GM18499 (cell line): ENCODE data around the gene CFAP52.
"Not testable (repeated sequence)": the region's sequence is repeated elsewhere in the genome, so short reads cannot be mapped to it uniquely, and the experiment has no call there.

Experiments
- ATAC-seq: cut with Tn5 transposase; IDR thresholded peaks from one replicate; pipeline ENCODE4 v1.9.1; 2021; ENCODE audit warnings: moderate number of reproducible peaks; ENCODE audit not compliant: insufficient read depth, unreplicated experiment

The CFAP52 gene

GRCh38 chr17:9644910-9645751, 68.7 kb downstream of the CFAP52 start, which contains the start of gene USP43:
USP43 (plus strand) TSS chr17:9645517; CDS start chr17:9645633, 116 bp downstream.
- no peak for ATAC-seq

GRCh38 chr17:9645851-9646545, 69.6 kb downstream of the CFAP52 start:
- ATAC-seq = no peak

- no peak for ATAC-seq
Observed at GRCh38 chr17:9646546-9646885, 70.1 kb downstream of the CFAP52 start.

GRCh38 chr17:9647014-9647413, 70.6 kb downstream of the CFAP52 start:
- ATAC-seq = no peak

GRCh38 chr17:9648521-9649110, 72.2 kb downstream of the CFAP52 start:
- ATAC-seq = no peak

- ATAC-seq = no peak
Observed at GRCh38 chr17:9658593-9659211, 82.3 kb downstream of the CFAP52 start.

GRCh38 chr17:9661027-9661426, 84.6 kb downstream of the CFAP52 start:
- ATAC-seq = no peak

GRCh38 chr17:9663511-9663910, 87.1 kb downstream of the CFAP52 start:
- not testable (repeated sequence) for ATAC-seq

GRCh38 chr17:9666461-9667050, 90.1 kb downstream of the CFAP52 start:
- no peak for ATAC-seq

GRCh38 chr17:9668517-9668916, 92.1 kb downstream of the CFAP52 start:
- no peak for ATAC-seq

- ATAC-seq = no peak
Observed at GRCh38 chr17:9669551-9670008, 93.1 kb downstream of the CFAP52 start.

GRCh38 chr17:9670596-9670995, 94.2 kb downstream of the CFAP52 start:
- ATAC-seq = no peak

- ATAC-seq = no peak
Observed at GRCh38 chr17:9671559-9671958, 95.1 kb downstream of the CFAP52 start.

GRCh38 chr17:9672266-9672665, 95.8 kb downstream of the CFAP52 start:
- ATAC-seq = no peak

- no peak for ATAC-seq
Observed at GRCh38 chr17:9672691-9673090, 96.2 kb downstream of the CFAP52 start.

GRCh38 chr17:9676084-9676483, 99.6 kb downstream of the CFAP52 start:
- ATAC-seq = no peak

- ATAC-seq = no peak
Observed at GRCh38 chr17:9676820-9677310, 100.4 kb downstream of the CFAP52 start.

GRCh38 chr17:9677411-9677810, 101.0 kb downstream of the CFAP52 start:
- ATAC-seq = no peak

- no peak for ATAC-seq
Observed at GRCh38 chr17:9677896-9678295, 101.5 kb downstream of the CFAP52 start.

- no peak for ATAC-seq
Observed at GRCh38 chr17:9684955-9685621, 108.6 kb downstream of the CFAP52 start.
